Testis (tissue), 3 donors: ENCODE measurements around the gene UBE3B. TPM values are rescaled to one million over a fixed set of nuclear protein-coding genes. Genes with fewer than 3 reads are reported as not detected.

Source experiments
- DNase-seq: peaks from one replicate; pipeline ENCODE4 v3.0.0-alpha.2; 2019
- H3K27ac ChIP-seq, 2 donors: fragments of 200-600 bp; sonication (generic); one replicate each; pipeline ENCODE4 v1.5.1; 2019
- H3K27me3 ChIP-seq: fragments of 200-600 bp; sonication (generic); one replicate; pipeline ENCODE4 v1.5.1; 2019
- H3K36me3 ChIP-seq: fragments of 200-600 bp; sonication (generic); one replicate; pipeline ENCODE4 v1.5.1; 2017; ENCODE audit warnings: low read depth; ENCODE audit errors: missing control alignments
- H3K4me1 ChIP-seq: fragments of 200-600 bp; sonication (generic); one replicate; pipeline ENCODE4 v1.5.1; 2019
- H3K4me3 ChIP-seq, 2 donors: fragments of 200-600 bp; sonication (generic); one replicate each; pipeline ENCODE4 v1.5.1; 2017 to 2019
- H3K9me3 ChIP-seq: fragments of 200-600 bp; sonication (generic); one replicate; pipeline ENCODE4 v1.5.1; 2017
- CTCF ChIP-seq, 3 experiments: fragments of 450-650 bp in 2 of 3; fragments of 200-600 bp in 1 of 3; sonication (generic) in 1 of 3; IDR thresholded peaks; one replicate each; pipeline ENCODE4 v1.5.1; 2016 to 2019; ENCODE audit warnings: antibody characterized with exemption in 3 of 3, mild to moderate bottlenecking in 2 of 3, moderate library complexity in 1 of 3
- POLR2A ChIP-seq: fragments of 450-650 bp; IDR thresholded peaks from one replicate; pipeline ENCODE4 v1.6.1; 2017; ENCODE audit warnings: antibody characterized with exemption, mild to moderate bottlenecking, moderate library complexity
- WGBS, 2 donors: methylation state at CpG; one replicate each; pipeline ENCODE4 v1.1.5; 2018; 5-methylcytosine and 5-hydroxymethylcytosine counted together
- intact Hi-C: fragments of 100-400 bp; cut with DNase I; formaldehyde crosslinking; loops from one replicate; pipeline ENCODE4 v1.15.1; 2023; ENCODE audit warnings: low total_unique reads
- polyA plus RNA-seq: library from polyadenylated mRNA; stranded (reverse); fragments of 350-450 nt; fragmentation: Illumina TruSeq; extraction: RNeasy Lipid Tissue Mini Kit (QIAGEN cat#74804); gene quantifications from one replicate; pipeline ENCODE4 v1.2.3, GENCODE V29; 2014; ENCODE audit warnings: low read depth, low replicate concordance; ENCODE audit not compliant: insufficient read depth
- total RNA-seq, 2 donors: library from RNA; depleted of rRNA; stranded (reverse); fragments of >200 nt; gene quantifications; one replicate each; pipeline ENCODE4 v1.2.3, GENCODE V29; 2016

The UBE3B gene
- total and polyA plus RNA-seq, 3 donors from 2014 or later, result 38.1 to 66.8 (median 65.6) TPM

DNA sequence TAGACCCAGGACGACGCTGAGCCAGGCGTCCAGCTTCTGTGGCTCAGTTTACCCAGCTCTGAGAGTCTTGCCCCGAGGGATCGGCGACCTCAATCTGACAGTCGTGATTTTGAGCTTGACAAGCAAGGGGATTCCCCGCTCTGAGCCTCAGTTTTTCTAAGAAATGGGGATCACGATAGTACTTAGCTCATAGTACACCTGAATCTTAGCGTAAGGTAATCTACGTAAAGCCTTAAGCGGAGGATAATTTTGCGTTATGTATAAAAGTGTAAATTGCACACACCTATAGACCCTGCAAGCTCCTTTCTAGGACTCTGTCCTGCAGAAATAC lies 96.4 kb downstream of the UBE3B start:
- peak overlapping the region; percentile 39 to 71 for H3K27ac ChIP-seq
- WGBS, 2 donors, result 1 to 2% methylated on average over 6 to 13 of the region's 13 CpGs
- DNase-seq, result no peak

GRCh38 chr12:109575683-109576082 lies 98.2 kb downstream of the UBE3B start:
- H3K36me3 ChIP-seq, result no peaks in the 10 kb centered on the region
- H3K4me3 ChIP-seq, result no peak overlapping the region
- no peaks in the 10 kb centered on the region for H3K9me3 ChIP-seq
- peaks cover 14% of the 10 kb centered on the region for H3K4me1 ChIP-seq
- DNase-seq, result no peak
- H3K27me3 ChIP-seq, result no peaks in the 10 kb centered on the region
- no peak overlapping the region for H3K27ac ChIP-seq
- intact Hi-C loops, result no loop called here
- 76 to 96% methylated on average over 3 of the region's 3 CpGs for WGBS, 2 donors
- no peak for TF ChIP-seq CTCF (IDR thresholded peaks at IDR 0.05)
- no peak for TF ChIP-seq POLR2A

More for the DNA sequence above, 96.4 kb downstream of the UBE3B start:
- Histone ChIP-seq H3K36me3 (no peaks in the 10 kb centered on the region), H3K27me3 (no peaks in the 10 kb centered on the region), H3K4me1 (peaks cover 14% of the 10 kb centered on the region), H3K4me3 (peak overlapping the region; percentile 75 to 78), H3K9me3 (no peaks in the 10 kb centered on the region)
- TF ChIP-seq POLR2A (no peak), CTCF (IDR thresholded peaks at IDR 0.05) (no peak)
- intact Hi-C loops, result no loop called here

GRCh38 chr12:109577311-109577710 lies 99.9 kb downstream of the UBE3B start:
- intact Hi-C loops, result no loop called here
- 100% methylated on average over 1 of the region's 1 CpG for WGBS, 2 donors
- H3K4me1 ChIP-seq, result peaks cover 10% of the 10 kb centered on the region

DNA sequence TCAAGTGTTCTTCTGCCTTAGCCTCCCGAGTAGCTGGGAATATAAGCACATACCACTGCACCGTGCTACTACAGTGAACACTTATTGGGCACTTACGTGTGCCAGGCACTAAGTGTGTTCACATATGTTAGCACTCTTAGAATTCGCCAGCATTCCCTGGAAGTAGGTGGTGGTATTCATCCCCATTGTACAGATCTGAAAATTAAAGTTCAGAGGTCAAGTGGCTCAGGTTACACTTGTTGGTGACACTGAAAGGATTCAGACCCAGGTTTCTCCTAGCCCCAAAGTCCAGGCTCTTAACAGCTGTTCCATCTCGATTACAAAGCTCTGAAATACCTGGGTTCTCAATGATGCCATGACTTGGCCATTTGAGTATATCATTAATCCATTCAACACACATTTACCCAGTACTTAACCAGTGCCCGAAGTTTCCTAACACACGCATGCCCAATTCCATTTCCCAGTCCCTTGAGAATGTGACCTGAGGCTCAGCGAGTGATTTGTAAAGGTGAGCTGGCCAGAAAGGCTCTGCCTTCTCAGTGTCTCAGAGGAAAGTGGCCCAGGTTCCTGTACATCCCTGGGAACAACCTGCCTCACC lies 101.0 kb downstream of the UBE3B start:
- no peaks in the 10 kb centered on the region for H3K36me3 ChIP-seq
- WGBS, 2 donors, result 81 to 83% methylated on average over 8 of the region's 8 CpGs
- intact Hi-C loops, result no loop called here

More at GRCh38 chr12:109577311-109577710, 99.9 kb downstream of the UBE3B start:
- H3K4me3 ChIP-seq, result no peak overlapping the region
- TF ChIP-seq CTCF (IDR thresholded peaks at IDR 0.05) (no peak), POLR2A (no peak)
- no peaks in the 10 kb centered on the region for H3K27me3 ChIP-seq
- no peaks in the 10 kb centered on the region for H3K36me3 ChIP-seq
- H3K9me3 ChIP-seq, result no peaks in the 10 kb centered on the region
- no peak overlapping the region for H3K27ac ChIP-seq
- no peak for DNase-seq

More for the DNA sequence above, 101.0 kb downstream of the UBE3B start:
- H3K9me3 ChIP-seq, result no peaks in the 10 kb centered on the region
- TF ChIP-seq CTCF (IDR thresholded peaks at IDR 0.05) (no peak), POLR2A (no peak)
- no peak for DNase-seq
- no peak overlapping the region for H3K4me3 ChIP-seq
- H3K27ac ChIP-seq, result no peak overlapping the region
- no peaks in the 10 kb centered on the region for H3K27me3 ChIP-seq
- peaks cover 5% of the 10 kb centered on the region for H3K4me1 ChIP-seq
